Measurements from ENCODE around the gene FN1.

FN1 gene

GRCh38 chr2:215368493-215368809 lies 67.4 kb downstream of the FN1 start:
- Histone ChIP-seq H2AFZ (ENCODE audit: low read depth) (no peak overlapping the region), H3K4me3 (IDR thresholded peaks at IDR 0.05; ENCODE audit: insufficient read depth, low read depth, low read length) (no peak overlapping the region), H3K4me2 (no peak overlapping the region), H4K20me1 (ENCODE audit: insufficient read depth) (no peaks in the 10 kb centered on the region), H3K27me3 (ENCODE audit: insufficient read depth, low read depth) (no peaks in the 10 kb centered on the region), H3K9ac (no peak overlapping the region), H3K36me3 (ENCODE audit: insufficient read depth) (no peaks in the 10 kb centered on the region), H3K27ac (no peak overlapping the region), H3K79me2 (ENCODE audit: insufficient read depth, low read depth) (no peaks in the 10 kb centered on the region), H3K4me1 (ENCODE audit: low read depth, poor library complexity, severe bottlenecking) (no peaks in the 10 kb centered on the region)
- TF ChIP-seq CTCF (conservative IDR thresholded peaks at IDR 0.05; ENCODE audit: low read depth, low read length): no peak

- H3K4me3 ChIP-seq (IDR thresholded peaks at IDR 0.05; ENCODE audit: insufficient read depth, low read depth, low read length): no peak overlapping the region
- H2AFZ ChIP-seq (ENCODE audit: low read depth): no peak overlapping the region
- H4K20me1 ChIP-seq (ENCODE audit: insufficient read depth): no peaks in the 10 kb centered on the region
- H3K9ac ChIP-seq: no peak overlapping the region
- no peak overlapping the region for H3K27ac ChIP-seq
- H3K79me2 ChIP-seq (ENCODE audit: insufficient read depth, low read depth): no peaks in the 10 kb centered on the region
- H3K4me2 ChIP-seq: no peak overlapping the region
- no peaks in the 10 kb centered on the region for H3K4me1 ChIP-seq (ENCODE audit: low read depth, poor library complexity, severe bottlenecking)
- no peaks in the 10 kb centered on the region for H3K27me3 ChIP-seq (ENCODE audit: insufficient read depth, low read depth)
- H3K36me3 ChIP-seq (ENCODE audit: insufficient read depth): no peaks in the 10 kb centered on the region
- TF ChIP-seq CTCF (conservative IDR thresholded peaks at IDR 0.05; ENCODE audit: low read depth, low read length): no peak
Measured at GRCh38 chr2:215367662-215368492, 68.0 kb downstream of the FN1 start.

- Histone ChIP-seq H3K27ac (no peak overlapping the region), H4K20me1 (ENCODE audit: insufficient read depth) (no peaks in the 10 kb centered on the region)
Measured at GRCh38 chr2:215366440-215367032, 69.3 kb downstream of the FN1 start.

GRCh38 chr2:215365184-215365658 lies 70.6 kb downstream of the FN1 start:
- Histone ChIP-seq H2AFZ (ENCODE audit: low read depth) (no peak overlapping the region), H3K27me3 (ENCODE audit: insufficient read depth, low read depth) (no peaks in the 10 kb centered on the region), H3K4me1 (ENCODE audit: low read depth, poor library complexity, severe bottlenecking) (no peaks in the 10 kb centered on the region), H4K20me1 (ENCODE audit: insufficient read depth) (no peaks in the 10 kb centered on the region), H3K36me3 (ENCODE audit: insufficient read depth) (no peaks in the 10 kb centered on the region), H3K4me3 (IDR thresholded peaks at IDR 0.05; ENCODE audit: insufficient read depth, low read depth, low read length) (no peak overlapping the region), H3K27ac (no peak overlapping the region), H3K79me2 (ENCODE audit: insufficient read depth, low read depth) (no peaks in the 10 kb centered on the region), H3K4me2 (no peak overlapping the region), H3K9ac (no peak overlapping the region)
- no peak for TF ChIP-seq CTCF (conservative IDR thresholded peaks at IDR 0.05; ENCODE audit: low read depth, low read length)

More at GRCh38 chr2:215366440-215367032, 69.3 kb downstream of the FN1 start:
- no peak overlapping the region for H2AFZ ChIP-seq (ENCODE audit: low read depth)
- no peaks in the 10 kb centered on the region for H3K27me3 ChIP-seq (ENCODE audit: insufficient read depth, low read depth)
- H3K4me3 ChIP-seq (IDR thresholded peaks at IDR 0.05; ENCODE audit: insufficient read depth, low read depth, low read length): no peak overlapping the region
- no peaks in the 10 kb centered on the region for H3K36me3 ChIP-seq (ENCODE audit: insufficient read depth)
- TF ChIP-seq CTCF (conservative IDR thresholded peaks at IDR 0.05; ENCODE audit: low read depth, low read length): no peak
- H3K4me2 ChIP-seq: no peak overlapping the region
- H3K79me2 ChIP-seq (ENCODE audit: insufficient read depth, low read depth): no peaks in the 10 kb centered on the region
- H3K4me1 ChIP-seq (ENCODE audit: low read depth, poor library complexity, severe bottlenecking): no peaks in the 10 kb centered on the region
- H3K9ac ChIP-seq: no peak overlapping the region
